Body of pancreas (tissue), 4 donors: ENCODE results near the gene FGF22. TPM values are rescaled to one million over a fixed set of nuclear protein-coding genes. Genes with fewer than 3 reads are reported as not detected.

Source experiments
- ATAC-seq: fragments of 150-250 bp; one replicate; pipeline ENCODE4 v1.9.1; 2016
- DNase-seq, 4 donors: peaks; one replicate each; pipeline ENCODE4 v3.0.0-alpha.2; 2019
- H3K27ac ChIP-seq, 4 donors: fragments of 200-600 bp; sonication (generic); 1 replicate in 3 of 4; 2 replicates in 1 of 4; pipeline versions ENCODE4 v1.5.1 to v1.6.1; 2016 to 2019; ENCODE audit warnings: mild to moderate bottlenecking in 1 of 4, mixed read lengths in 1 of 4, moderate library complexity in 1 of 4
- H3K27me3 ChIP-seq, 2 donors: fragments of 200-600 bp; sonication (generic); one replicate each; pipeline ENCODE4 v1.6.0; 2016; ENCODE audit warnings: mild to moderate bottlenecking in 1 of 2
- H3K36me3 ChIP-seq, 2 donors: fragments of 200-600 bp; sonication (generic); replicated peaks in 1 of 2; 2 replicates each; pipeline ENCODE4 v1.5.1; 2016; ENCODE audit warnings: low read depth in 2 of 2; ENCODE audit not compliant: insufficient read depth in 1 of 2
- H3K4me1 ChIP-seq: fragments of 200-600 bp; sonication (generic); one replicate; pipeline ENCODE4 v1.6.0; 2016
- H3K4me3 ChIP-seq, 2 donors: fragments of 200-600 bp; sonication (generic); 1 replicate in 1 of 2; 2 replicates in 1 of 2; pipeline ENCODE4 v1.5.1; 2016 to 2019
- H3K9me3 ChIP-seq, 3 donors: fragments of 200-600 bp; sonication (generic); 1 replicate in 2 of 3; 2 replicates in 1 of 3; pipeline ENCODE4 v1.5.1; 2016
- CTCF ChIP-seq, 7 experiments: fragments of 450-650 bp in 4 of 7; fragments of 200-600 bp in 3 of 7; sonication (generic) in 3 of 7; IDR thresholded peaks; one replicate each; pipeline ENCODE4 v1.5.1; 2016 to 2019; ENCODE audit warnings: antibody characterized with exemption in 7 of 7
- POLR2A ChIP-seq, 3 donors: fragments of 450-650 bp; IDR thresholded peaks; one replicate each; pipeline ENCODE4 v1.6.1; 2016; ENCODE audit warnings: antibody characterized with exemption in 3 of 3, mild to moderate bottlenecking in 2 of 3
- WGBS, 2 donors: methylation state at CpG; one replicate each; pipeline ENCODE4 v1.1.5; 2017; 5-methylcytosine and 5-hydroxymethylcytosine counted together
- intact Hi-C: fragments of 100-400 bp; cut with DNase I; formaldehyde crosslinking; loops from one replicate; pipeline ENCODE4 v1.15.1; 2023
- total RNA-seq, 2 donors: library from RNA; depleted of rRNA; stranded (reverse); fragments of >200 nt; gene quantifications; one replicate each; pipeline ENCODE4 v1.1.0, GENCODE V29; 2016

The FGF22 gene
- total RNA-seq, 2 donors from 2014 or later: not detected

GRCh38 chr19:680287-681028 lies 40.8 kb downstream of the FGF22 start:
- Histone ChIP-seq H3K27ac (peak overlapping the region; percentile 83 to 93 (median 90)), H3K9me3 (no peaks in the 10 kb centered on the region)
- WGBS, 2 donors: 1% methylated on average over 12 to 53 of the region's 70 CpGs

GRCh38 chr19:681029-682019 lies 41.6 kb downstream of the FGF22 start:
- ATAC-seq (no peak), DNase-seq (peak; percentile 88 to 92 (median 90))
- Histone ChIP-seq H3K4me1 (peaks cover 35% of the 10 kb centered on the region), H3K36me3 (no peaks in the 10 kb centered on the region), H3K27ac (peak overlapping the region; percentile 66 to 93 (median 82)), H3K9me3 (no peaks in the 10 kb centered on the region), H3K27me3 (no peaks in the 10 kb centered on the region), H3K4me3 (no peak overlapping the region)
- TF ChIP-seq POLR2A (IDR thresholded peaks at IDR 0.05) (no peak), CTCF (IDR thresholded peaks at IDR 0.05) (no peak)
- 64 to 68% methylated on average over 18 to 53 of the region's 54 CpGs for WGBS, 2 donors
- intact Hi-C loops: no loop called here

More at GRCh38 chr19:680287-681028, 40.8 kb downstream of the FGF22 start:
- Histone ChIP-seq H3K36me3 (no peaks in the 10 kb centered on the region), H3K4me1 (peaks cover 36% of the 10 kb centered on the region), H3K4me3 (peak overlapping the region; percentile 52 to 55), H3K27me3 (no peaks in the 10 kb centered on the region)
- intact Hi-C loops: no loop called here
- ATAC-seq (peak; percentile 87), DNase-seq (peak; percentile 100)
- TF ChIP-seq POLR2A (IDR thresholded peaks at IDR 0.05) (peak; percentile 57 to 93 (median 72)), CTCF (IDR thresholded peaks at IDR 0.05) (peak; percentile 19 to 74 (median 45))

GRCh38 chr19:682678-683320 lies 43.1 kb downstream of the FGF22 start:
- WGBS, 2 donors: 61 to 88% methylated on average over 5 to 11 of the region's 25 CpGs
- TF ChIP-seq CTCF (IDR thresholded peaks at IDR 0.05) (no peak), POLR2A (IDR thresholded peaks at IDR 0.05) (no peak)
- no peak for DNase-seq
- intact Hi-C loops: no loop called here
- Histone ChIP-seq H3K4me3 (no peak overlapping the region), H3K4me1 (peaks cover 20% of the 10 kb centered on the region), H3K9me3 (no peaks in the 10 kb centered on the region), H3K27me3 (no peaks in the 10 kb centered on the region), H3K36me3 (no peaks in the 10 kb centered on the region), H3K27ac (no peak overlapping the region)
- ATAC-seq: no peak

- no peaks in the 10 kb centered on the region for H3K36me3 ChIP-seq
- no peak for ATAC-seq
- no peak overlapping the region for H3K27ac ChIP-seq
- H3K27me3 ChIP-seq: no peaks in the 10 kb centered on the region
- no peaks in the 10 kb centered on the region for H3K9me3 ChIP-seq
- TF ChIP-seq POLR2A (IDR thresholded peaks at IDR 0.05) (no peak), CTCF (IDR thresholded peaks at IDR 0.05) (no peak)
- H3K4me3 ChIP-seq: no peak overlapping the region
- no peak for DNase-seq
- peaks cover 4% of the 10 kb centered on the region for H3K4me1 ChIP-seq
- intact Hi-C loops: no loop called here
- 75% methylated on average over 18 to 31 of the region's 31 CpGs for WGBS, 2 donors
Measured at GRCh38 chr19:685454-685931, 45.8 kb downstream of the FGF22 start.
